Trophoblast cell (in vitro differentiated cells and primary cell): ENCODE measurements around the gene CACNB2.
"Not testable (repeated sequence)": the region's sequence is repeated elsewhere in the genome, so short reads cannot be mapped to it uniquely, and the experiment has no call there.

ENCODE experiments used
- DNase-seq, 2 donors: peaks; one replicate each; pipeline ENCODE4 v3.0.0-alpha.2; 2016
- H2AFZ ChIP-seq: 2 replicates; pipeline ENCODE4 v1.6.1; 2013; ENCODE audit warnings: low read length, moderate library complexity, mild to moderate bottlenecking; ENCODE audit not compliant: insufficient read depth, poor library complexity
- H2AK5ac ChIP-seq: 2 replicates; pipeline ENCODE4 v1.6.1; 2013; ENCODE audit warnings: mild to moderate bottlenecking, low read length
- H2BK120ac ChIP-seq: 2 replicates; pipeline ENCODE4 v1.6.1; 2013; ENCODE audit warnings: low read length, mild to moderate bottlenecking, moderate library complexity; ENCODE audit not compliant: insufficient read depth, poor library complexity
- H2BK12ac ChIP-seq: 2 replicates; pipeline ENCODE4 v1.6.1; 2013; ENCODE audit warnings: mild to moderate bottlenecking, low read length, moderate library complexity
- H2BK5ac ChIP-seq: 2 replicates; pipeline ENCODE4 v1.6.1; 2013; ENCODE audit warnings: low read length, low read depth, moderate library complexity, mild to moderate bottlenecking; ENCODE audit not compliant: poor library complexity
- H3K14ac ChIP-seq: 2 replicates; pipeline ENCODE4 v1.6.1; 2013; ENCODE audit warnings: mild to moderate bottlenecking, low read length
- H3K18ac ChIP-seq: 2 replicates; pipeline ENCODE4 v1.6.1; 2013; ENCODE audit warnings: mild to moderate bottlenecking, low read length
- H3K23ac ChIP-seq: 2 replicates; pipeline ENCODE4 v1.6.1; 2013; ENCODE audit warnings: low read length
- H3K27ac ChIP-seq: 2 replicates; pipeline ENCODE4 v1.5.1; 2013; ENCODE audit warnings: low read depth, mild to moderate bottlenecking, inconsistent platforms, low read length, moderate library complexity
- H3K27me3 ChIP-seq: 2 replicates; pipeline ENCODE4 v1.6.1; 2013; ENCODE audit warnings: inconsistent platforms, mild to moderate bottlenecking, low read length, moderate library complexity; ENCODE audit not compliant: insufficient read depth
- H3K36me3 ChIP-seq, 2 experiments: 1 replicate in 1 of 2; 2 replicates in 1 of 2; pipeline ENCODE4 v1.6.1; 2013; ENCODE audit warnings: low read length in 2 of 2, mild to moderate bottlenecking in 2 of 2, moderate library complexity in 1 of 2; ENCODE audit not compliant: insufficient read depth in 2 of 2, control insufficient read depth in 1 of 2
- H3K4ac ChIP-seq: 2 replicates; pipeline ENCODE4 v1.6.1; 2013; ENCODE audit warnings: low read depth, mild to moderate bottlenecking, low read length, moderate library complexity
- H3K4me1 ChIP-seq, 2 experiments: 1 replicate in 1 of 2; 2 replicates in 1 of 2; pipeline ENCODE4 v1.6.1; 2013; ENCODE audit warnings: low read length in 2 of 2, mild to moderate bottlenecking in 2 of 2, moderate library complexity in 1 of 2; ENCODE audit not compliant: insufficient read depth in 2 of 2, control insufficient read depth in 1 of 2
- H3K4me2 ChIP-seq: 2 replicates; pipeline ENCODE4 v1.6.1; 2013; ENCODE audit warnings: inconsistent platforms, mild to moderate bottlenecking, low read length, moderate library complexity
- H3K4me3 ChIP-seq: 2 replicates; pipeline ENCODE4 v1.5.1; 2013; ENCODE audit warnings: mild to moderate bottlenecking, low read depth, low read length, inconsistent platforms
- H3K79me1 ChIP-seq: one replicate; pipeline ENCODE4 v1.6.1; 2013; ENCODE audit warnings: low read length
- H3K79me2 ChIP-seq: 2 replicates; pipeline ENCODE4 v1.6.1; 2013; ENCODE audit warnings: low read length, mild to moderate bottlenecking; ENCODE audit not compliant: control insufficient read depth, insufficient read depth, poor library complexity
- H3K9ac ChIP-seq: 2 replicates; pipeline ENCODE4 v1.6.1; 2013; ENCODE audit warnings: mild to moderate bottlenecking, low read length
- H3K9me3 ChIP-seq: 2 replicates; pipeline ENCODE4 v1.6.1; 2013; ENCODE audit warnings: low read depth, mild to moderate bottlenecking, control low read depth, inconsistent platforms, low read length; ENCODE audit not compliant: insufficient read depth
- H4K12ac ChIP-seq: 2 replicates; pipeline ENCODE4 v1.6.1; 2013; ENCODE audit warnings: low read depth, mild to moderate bottlenecking, low read length, moderate library complexity
- H4K8ac ChIP-seq: 2 replicates; pipeline ENCODE4 v1.6.1; 2013; ENCODE audit warnings: low read depth, mild to moderate bottlenecking, low read length, moderate library complexity
- H4K91ac ChIP-seq: one replicate; pipeline ENCODE4 v1.6.1; 2013; ENCODE audit warnings: low read depth, mild to moderate bottlenecking, low read length, moderate library complexity
- WGBS: extraction: QIAGEN DNeasy Blood & Tissue Kit; methylation state at CpG from one replicate; pipeline ENCODE4 v1.1.7; 2013; ENCODE audit warnings: missing lambda C conversion rate; ENCODE audit not compliant: insufficient read length, insufficient coverage; ENCODE audit errors: extremely low coverage; 5-methylcytosine and 5-hydroxymethylcytosine counted together

The CACNB2 gene

DNA sequence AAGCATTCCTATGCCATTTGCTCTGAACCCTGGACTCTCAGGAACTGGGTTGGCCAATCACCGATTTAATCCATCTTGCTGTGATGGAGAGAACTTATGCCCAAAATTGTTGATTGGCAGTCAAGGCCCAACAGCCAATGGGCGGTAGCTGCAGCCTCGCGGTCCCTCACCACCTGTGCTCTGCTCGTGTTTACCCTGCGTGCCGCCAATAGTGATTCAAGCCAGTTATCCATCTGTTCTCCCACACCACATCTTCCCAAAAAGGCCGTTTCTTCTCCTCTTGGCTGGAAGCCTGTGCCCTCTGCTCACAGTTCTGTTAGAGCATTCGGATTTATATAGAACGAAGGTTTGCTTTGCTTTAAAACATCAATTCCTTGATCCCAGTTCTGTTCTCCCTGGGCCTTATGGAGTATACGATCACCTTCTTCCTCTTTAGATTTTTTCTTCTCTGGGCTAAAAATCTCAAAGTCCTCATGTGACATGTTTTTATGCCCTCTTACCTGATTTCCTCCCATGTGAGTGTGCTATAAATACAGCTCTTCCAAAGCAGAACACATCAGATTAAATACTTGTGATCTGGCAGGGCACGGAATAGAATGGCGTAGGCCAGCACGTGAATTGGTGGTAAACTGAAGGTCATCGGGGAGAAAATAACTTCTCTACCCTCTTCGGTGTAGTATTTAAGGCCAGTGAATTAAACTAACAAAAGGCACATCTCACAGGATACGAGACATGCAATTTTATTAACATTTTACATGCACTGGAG is 298.3 kb downstream of the CACNB2 start:
- Histone ChIP-seq H3K4me3 (no peak overlapping the region), H3K4me2 (no peak overlapping the region), H4K12ac (no peak overlapping the region), H2BK120ac (no peak overlapping the region), H3K27me3 (no peaks in the 10 kb centered on the region), H3K9me3 (no peaks in the 10 kb centered on the region), H2AFZ (no peak overlapping the region), H2BK12ac (no peak overlapping the region), H4K8ac (no peak overlapping the region), H3K79me2 (no peaks in the 10 kb centered on the region), H3K14ac (no peak overlapping the region), H3K9ac (no peak overlapping the region), H3K23ac (peak overlapping the region; percentile 67), H3K4ac (no peak overlapping the region), H3K27ac (no peak overlapping the region), H3K18ac (no peak overlapping the region), H3K36me3 (no peaks in the 10 kb centered on the region), H2BK5ac (no peak overlapping the region), H2AK5ac (no peak overlapping the region), H3K4me1 (no peaks in the 10 kb centered on the region), H3K79me1 (no peaks in the 10 kb centered on the region), H4K91ac (no peak overlapping the region)
- no peak for DNase-seq
- WGBS: no CpG with 5 or more reads among the region's 17 CpGs

DNA sequence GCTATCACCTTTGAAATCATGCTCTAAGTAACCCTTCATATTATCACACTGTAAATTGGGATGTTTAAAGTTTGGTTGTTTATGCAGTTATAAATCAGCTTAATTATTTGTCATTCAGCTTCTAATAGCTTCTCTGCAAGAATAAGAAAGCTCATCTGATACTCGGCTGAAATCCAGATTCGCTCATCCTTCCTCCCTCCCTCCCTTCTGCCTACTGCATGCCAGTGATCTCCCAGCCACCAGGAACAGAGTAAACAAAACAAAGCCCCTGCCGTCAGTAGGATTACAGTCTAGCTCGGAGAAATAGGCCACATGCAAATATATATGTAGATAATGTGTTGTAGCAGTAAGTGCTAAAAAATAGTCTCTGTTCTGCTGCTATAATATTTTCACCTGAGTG is 299.4 kb downstream of the CACNB2 start:
- Histone ChIP-seq H3K4ac (no peak overlapping the region), H3K27ac (no peak overlapping the region), H3K36me3 (no peaks in the 10 kb centered on the region), H2AK5ac (no peak overlapping the region), H3K9ac (no peak overlapping the region), H3K79me1 (no peaks in the 10 kb centered on the region), H3K4me2 (no peak overlapping the region), H3K18ac (no peak overlapping the region), H3K14ac (no peak overlapping the region), H3K4me1 (no peaks in the 10 kb centered on the region), H3K79me2 (no peaks in the 10 kb centered on the region), H3K4me3 (no peak overlapping the region), H2BK5ac (no peak overlapping the region), H2AFZ (no peak overlapping the region), H3K9me3 (no peaks in the 10 kb centered on the region), H4K8ac (no peak overlapping the region), H2BK12ac (no peak overlapping the region), H3K27me3 (no peaks in the 10 kb centered on the region), H3K23ac (no peak overlapping the region), H4K91ac (no peak overlapping the region), H2BK120ac (no peak overlapping the region), H4K12ac (no peak overlapping the region)
- no peak for DNase-seq
- no CpG with 5 or more reads among the region's 4 CpGs for WGBS

DNA sequence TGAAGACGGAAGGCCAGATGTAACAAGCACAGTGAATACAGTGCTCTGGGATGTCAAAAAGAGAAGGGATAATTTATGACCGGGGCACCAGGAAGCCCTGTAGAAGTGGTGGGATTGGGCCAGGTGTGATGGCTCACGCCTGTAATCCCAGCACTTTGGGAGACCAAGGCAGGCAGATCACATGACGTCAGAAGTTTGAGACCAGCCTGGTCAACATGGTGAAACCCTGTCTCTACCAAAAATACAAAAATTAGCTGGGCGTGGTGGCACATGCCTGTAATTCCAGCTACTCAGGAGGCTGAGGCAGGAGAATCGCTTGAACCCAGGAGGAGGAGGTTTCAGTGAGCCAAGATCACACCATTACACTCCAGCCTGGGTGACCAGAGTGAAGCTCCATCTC is 305.4 kb downstream of the CACNB2 start:
- H3K79me2 ChIP-seq, H3K4me1 ChIP-seq, H3K79me1 ChIP-seq, H3K27me3 ChIP-seq, H4K12ac ChIP-seq, H3K9me3 ChIP-seq, H3K9ac ChIP-seq, H4K8ac ChIP-seq, H2BK12ac ChIP-seq, H3K27ac ChIP-seq, H3K23ac ChIP-seq, DNase-seq, H3K14ac ChIP-seq, H2BK120ac ChIP-seq, H2AFZ ChIP-seq, H3K4me2 ChIP-seq, H3K4ac ChIP-seq, H3K18ac ChIP-seq, H3K4me3 ChIP-seq, H2AK5ac ChIP-seq, H4K91ac ChIP-seq, H2BK5ac ChIP-seq, H3K36me3 ChIP-seq: not testable (repeated sequence)
- WGBS: no CpG with 5 or more reads among the region's 6 CpGs

DNA sequence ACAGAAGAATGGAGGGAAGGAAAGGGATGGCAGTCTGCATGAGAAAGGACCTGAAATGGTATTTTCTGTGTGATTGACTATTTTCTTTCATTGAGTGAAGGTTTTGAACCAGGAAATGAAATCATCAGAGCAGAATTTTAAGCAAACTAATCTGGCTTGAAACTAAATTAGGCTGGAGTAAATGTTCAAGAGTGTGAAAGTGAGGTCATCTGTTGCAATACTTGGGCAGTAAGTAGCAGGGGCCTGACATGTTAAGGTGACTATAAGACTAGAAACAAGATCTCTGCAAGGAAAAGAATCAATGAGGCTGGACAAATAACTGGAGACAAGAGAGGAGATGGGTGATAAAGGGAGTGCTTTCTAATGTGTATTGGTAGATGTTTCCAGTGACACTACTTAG is 306.0 kb downstream of the CACNB2 start:
- Histone ChIP-seq H3K36me3 (no peaks in the 10 kb centered on the region), H2AFZ (no peak overlapping the region), H3K14ac (no peak overlapping the region), H3K9ac (no peak overlapping the region), H3K79me1 (no peaks in the 10 kb centered on the region), H2BK5ac (no peak overlapping the region), H4K8ac (no peak overlapping the region), H4K91ac (no peak overlapping the region), H3K27ac (no peak overlapping the region), H3K4me1 (no peaks in the 10 kb centered on the region), H3K18ac (no peak overlapping the region), H3K79me2 (no peaks in the 10 kb centered on the region), H2BK120ac (no peak overlapping the region), H4K12ac (no peak overlapping the region), H3K4ac (no peak overlapping the region), H2BK12ac (no peak overlapping the region), H3K27me3 (no peaks in the 10 kb centered on the region), H3K9me3 (no peaks in the 10 kb centered on the region), H3K4me3 (no peak overlapping the region), H2AK5ac (no peak overlapping the region), H3K4me2 (no peak overlapping the region), H3K23ac (no peak overlapping the region)
- DNase-seq: no peak
